Germinal center (tissue), 1 donor: ENCODE measurements around the gene KCNIP1.

ENCODE experiments used
- DNase-seq: peaks from one replicate; pipeline ENCODE4 v3.0.0; 2012; ENCODE audit warnings: mixed read lengths, low spot score

Gene KCNIP1

DNA sequence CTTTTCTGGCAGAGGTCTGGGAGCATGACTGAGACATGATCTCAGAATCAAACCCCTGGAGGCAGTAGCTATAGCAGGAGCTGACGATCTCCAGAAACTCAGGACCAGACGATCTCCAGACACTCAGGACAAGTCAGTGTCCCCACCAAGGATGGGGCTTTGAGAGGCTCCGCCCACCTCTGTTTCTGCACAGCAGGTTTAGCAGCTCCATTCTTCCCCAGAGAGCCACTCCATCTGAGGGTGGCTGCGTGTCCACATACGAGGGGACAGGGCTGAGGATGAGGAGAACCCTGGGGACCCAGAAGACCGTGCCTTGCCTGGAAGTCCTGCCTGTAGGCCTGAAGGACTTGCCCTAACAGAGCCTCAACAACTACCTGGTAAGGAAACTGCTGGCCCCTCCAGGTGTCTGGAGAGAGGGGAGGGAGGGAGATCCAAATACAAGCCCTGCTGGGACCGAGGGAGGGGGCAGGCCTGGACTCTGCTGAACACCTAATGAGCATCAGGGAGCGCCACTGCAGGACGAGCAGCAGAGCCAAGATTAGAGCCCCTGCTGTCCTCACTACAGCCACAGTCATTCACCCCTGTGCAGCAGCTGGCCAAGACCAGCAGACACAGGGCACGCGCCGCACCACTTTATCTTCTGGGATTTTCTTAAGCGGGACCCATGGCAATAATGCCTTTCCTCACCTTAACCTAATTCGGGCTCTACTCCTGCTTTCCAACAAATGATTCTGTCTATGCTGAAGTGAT lies 279.9 kb downstream of the KCNIP1 start, which contains the start of gene GABRP:
Gene GABRP, plus strand, starts transcription at position 228 of the 750 bp plus-strand sequence. CDS start 4,891 bp downstream, outside the sequence.
- DNase-seq = no peak

DNA sequence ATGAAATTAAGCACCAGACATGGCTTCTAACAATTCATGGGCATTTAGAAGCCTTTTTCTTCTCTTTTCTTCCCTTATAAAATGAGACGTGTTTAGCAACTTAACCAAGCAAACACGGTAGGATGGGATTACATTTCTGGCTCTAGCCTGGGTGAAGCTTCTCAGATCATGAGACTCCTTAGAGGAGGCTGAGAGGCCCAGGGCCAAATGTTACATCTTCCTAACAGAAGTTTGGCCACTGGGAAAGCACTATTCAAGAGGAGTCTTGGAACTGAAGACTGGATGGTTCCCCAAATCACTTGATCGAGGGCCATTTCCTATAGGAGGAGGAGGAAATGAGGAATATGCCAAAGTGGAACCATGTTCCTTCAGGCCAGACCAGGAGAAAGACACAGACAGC lies 281.6 kb downstream of the KCNIP1 start:
- DNase-seq = no peak
